Liver (tissue), 9 donors: Measurements from ENCODE around the gene ASCL5. TPM values are rescaled to one million over a fixed set of nuclear protein-coding genes. Genes with fewer than 3 reads are reported as not detected.
"Not testable (repeated sequence)": the region's sequence is repeated elsewhere in the genome, so short reads cannot be mapped to it uniquely, and the experiment has no call there.

Source experiments
- DNase-seq: peaks from one replicate; pipeline ENCODE4 v3.0.0-alpha.2; 2017; ENCODE audit warnings: low spot score
- H3K27ac ChIP-seq, 2 donors: one replicate each; pipeline ENCODE4 v1.7.0; 2013; ENCODE audit warnings: inconsistent platforms in 2 of 2, low read length in 2 of 2, control low read depth in 1 of 2, low read depth in 1 of 2, mild to moderate bottlenecking in 1 of 2
- H3K27me3 ChIP-seq, 4 donors: one replicate each; pipeline versions ENCODE4 v1.6.1 to v1.7.0; 2013; ENCODE audit warnings: low read length in 3 of 4, inconsistent platforms in 1 of 4, mild to moderate bottlenecking in 1 of 4, moderate library complexity in 1 of 4; ENCODE audit not compliant: control insufficient read depth in 4 of 4, insufficient read depth in 4 of 4
- H3K36me3 ChIP-seq, 4 donors: one replicate each; pipeline versions ENCODE4 v1.6.1 to v1.7.0; 2013; ENCODE audit warnings: low read length in 3 of 4, mild to moderate bottlenecking in 3 of 4, low read depth in 1 of 4, moderate library complexity in 1 of 4; ENCODE audit not compliant: control insufficient read depth in 4 of 4, insufficient read depth in 3 of 4
- H3K4me1 ChIP-seq, 4 donors: one replicate each; pipeline versions ENCODE4 v1.6.1 to v1.7.0; 2013; ENCODE audit warnings: low read length in 3 of 4, mild to moderate bottlenecking in 3 of 4, moderate library complexity in 1 of 4; ENCODE audit not compliant: control insufficient read depth in 4 of 4, insufficient read depth in 4 of 4
- H3K4me3 ChIP-seq, 3 donors: one replicate each; pipeline versions ENCODE4 v1.6.1 to v1.7.0; 2013; ENCODE audit warnings: low read length in 3 of 3, control low read depth in 1 of 3, low read depth in 1 of 3, mild to moderate bottlenecking in 1 of 3
- H3K9ac ChIP-seq, 2 donors: one replicate each; pipeline ENCODE4 v1.7.0; 2013; ENCODE audit warnings: low read length in 2 of 2, mild to moderate bottlenecking in 2 of 2, moderate library complexity in 2 of 2, control low read depth in 1 of 2, low read depth in 1 of 2
- H3K9me3 ChIP-seq, 4 donors: one replicate each; pipeline versions ENCODE4 v1.6.1 to v1.7.0; 2013; ENCODE audit warnings: low read length in 3 of 4; ENCODE audit not compliant: control insufficient read depth in 4 of 4
- ATF3 ChIP-seq: IDR thresholded peaks from 2 replicates; pipeline ENCODE4 v1.6.1; 2016; ENCODE audit warnings: antibody characterized with exemption
- CTCF ChIP-seq: fragments of 150-350 bp; IDR thresholded peaks from 2 replicates; pipeline ENCODE4 v1.5.1; 2017; ENCODE audit warnings: improper control_type of control experiment, low read depth, low read length; ENCODE audit not compliant: missing input control
- EGR1 ChIP-seq, 2 donors: IDR thresholded peaks; 2 replicates each; pipeline ENCODE4 v1.6.1; 2016 to 2018; ENCODE audit warnings: antibody characterized with exemption in 2 of 2, low read depth in 2 of 2
- FOXA1 ChIP-seq: IDR thresholded peaks from 2 replicates; pipeline ENCODE4 v1.6.1; 2016; ENCODE audit warnings: antibody characterized with exemption
- FOXA2 ChIP-seq: IDR thresholded peaks from 2 replicates; pipeline ENCODE4 v1.6.1; 2016; ENCODE audit warnings: antibody characterized with exemption
- GABPA ChIP-seq, 2 donors: IDR thresholded peaks in 1 of 2; conservative IDR thresholded peaks in 1 of 2; 2 replicates each; pipeline ENCODE4 v1.6.1; 2016; ENCODE audit warnings: antibody characterized with exemption in 2 of 2, mild to moderate bottlenecking in 1 of 2, moderate library complexity in 1 of 2
- HNF4A ChIP-seq, 2 donors: conservative IDR thresholded peaks; 2 replicates each; pipeline ENCODE4 v1.6.1; 2016; ENCODE audit warnings: antibody characterized with exemption in 2 of 2, mild to moderate bottlenecking in 2 of 2
- HNF4G ChIP-seq: IDR thresholded peaks from 2 replicates; pipeline ENCODE4 v1.6.1; 2016; ENCODE audit warnings: antibody characterized with exemption
- JUND ChIP-seq, 2 donors: IDR thresholded peaks; 2 replicates each; pipeline ENCODE4 v1.6.1; 2016; ENCODE audit warnings: antibody characterized with exemption in 2 of 2
- MAX ChIP-seq: IDR thresholded peaks from 2 replicates; pipeline ENCODE4 v1.6.1; 2016; ENCODE audit warnings: antibody characterized with exemption
- NR2F2 ChIP-seq: IDR thresholded peaks from 2 replicates; pipeline ENCODE4 v1.6.1; 2016; ENCODE audit warnings: antibody characterized with exemption
- RAD21 ChIP-seq, 2 donors: IDR thresholded peaks; 2 replicates each; pipeline ENCODE4 v1.6.1; 2016; ENCODE audit warnings: antibody characterized with exemption in 2 of 2, mild to moderate bottlenecking in 2 of 2
- REST ChIP-seq: IDR thresholded peaks from 2 replicates; pipeline ENCODE4 v1.6.1; 2016; ENCODE audit warnings: antibody characterized with exemption, mild to moderate bottlenecking
- RXRA ChIP-seq, 2 donors: IDR thresholded peaks; 2 replicates each; pipeline ENCODE4 v1.6.1; 2017 to 2018; ENCODE audit warnings: antibody characterized with exemption in 2 of 2, mild to moderate bottlenecking in 1 of 2
- SP1 ChIP-seq: IDR thresholded peaks from 2 replicates; pipeline ENCODE4 v1.6.1; 2018; ENCODE audit warnings: antibody characterized with exemption, mild to moderate bottlenecking
- TAF1 ChIP-seq: conservative IDR thresholded peaks from 2 replicates; pipeline ENCODE4 v1.6.1; 2016; ENCODE audit warnings: antibody characterized with exemption, mild to moderate bottlenecking
- YY1 ChIP-seq: IDR thresholded peaks from 2 replicates; pipeline ENCODE4 v1.6.1; 2016; ENCODE audit warnings: antibody characterized with exemption, mild to moderate bottlenecking
- ZBTB33 ChIP-seq: IDR thresholded peaks from 2 replicates; pipeline ENCODE4 v1.6.1; 2016; ENCODE audit warnings: antibody characterized with exemption
- WGBS: extraction: QIAGEN DNeasy Blood & Tissue Kit; methylation state at CpG from one replicate; pipeline ENCODE4 v1.1.7; 2013; 5-methylcytosine and 5-hydroxymethylcytosine counted together
- polyA plus RNA-seq, 2 donors: library from polyadenylated mRNA; stranded (reverse) in 1 of 2; unstranded in 1 of 2; fragments of 200-250 nt in 1 of 2; fragments of >200 nt in 1 of 2; fragmentation: Nextera tagmentation in 1 of 2; extraction: Ambion mirVana in 1 of 2; gene quantifications; one replicate each; pipeline versions ENCODE4 v1.2.1 to v1.2.3, GENCODE V29; 2013 to 2015
- total RNA-seq, 2 donors: library from RNA; depleted of rRNA; stranded (reverse); fragments of >200 nt; gene quantifications; one replicate each; pipeline ENCODE4 v1.2.3, GENCODE V29; 2014
- donor health status: healthy.
- donor health status: healthy.
- donor health status: healthy.
- donor health status: healthy.
- donor health status: healthy.

Gene ASCL5
- total and polyA plus RNA-seq, 4 donors: not detected

- WGBS: 51% methylated on average over 7 of the region's 7 CpGs
- Histone ChIP-seq H3K27ac (no peak overlapping the region), H3K36me3 (no peaks in the 10 kb centered on the region), H3K27me3 (no peaks in the 10 kb centered on the region), H3K9ac (no peak overlapping the region), H3K4me3 (no peak overlapping the region), H3K9me3 (no peaks in the 10 kb centered on the region), H3K4me1 (peaks cover 0 to under 1% (median 0%) of the 10 kb centered on the region in 4 donors)
- DNase-seq: no peak
- no peak for TF ChIP-seq EGR1 (IDR thresholded peaks at IDR 0.05; ENCODE audit: low read depth in 2 of 2)
- TF ChIP-seq RXRA (IDR thresholded peaks at IDR 0.05): no peak
- no peak for TF ChIP-seq REST
- no peak for TF ChIP-seq HNF4A (conservative IDR thresholded peaks at IDR 0.05)
- no peak for TF ChIP-seq SP1
- TF ChIP-seq JUND (IDR thresholded peaks at IDR 0.05): no peak
- TF ChIP-seq ATF3: no peak
- no peak for TF ChIP-seq NR2F2
- TF ChIP-seq ZBTB33: no peak
- no peak for TF ChIP-seq CTCF
- no peak for TF ChIP-seq RAD21 (IDR thresholded peaks at IDR 0.05)
- no peak for TF ChIP-seq YY1
- TF ChIP-seq MAX: no peak
- TF ChIP-seq FOXA1: no peak
- no peak for TF ChIP-seq FOXA2
- TF ChIP-seq GABPA (IDR thresholded peaks at IDR 0.05 in 1 of 2, conservative IDR thresholded peaks at IDR 0.05 in 1 of 2): no peak
- no peak for TF ChIP-seq HNF4G
- TF ChIP-seq TAF1: no peak
Observed at GRCh38 chr1:201164645-201165044, 37.7 kb upstream of the ASCL5 start.

GRCh38 chr1:201163707-201164106, 36.7 kb upstream of the ASCL5 start:
- no peak for TF ChIP-seq HNF4A (conservative IDR thresholded peaks at IDR 0.05)
- TF ChIP-seq GABPA (IDR thresholded peaks at IDR 0.05 in 1 of 2, conservative IDR thresholded peaks at IDR 0.05 in 1 of 2): no peak
- 43% methylated on average over 4 of the region's 4 CpGs for WGBS
- no peaks in the 10 kb centered on the region for H3K9me3 ChIP-seq

GRCh38 chr1:201163036-201163435, 36.1 kb upstream of the ASCL5 start:
- not testable (repeated sequence) for H3K27me3 ChIP-seq, DNase-seq
- WGBS: 94% methylated on average over 8 of the region's 8 CpGs

More at GRCh38 chr1:201163707-201164106, 36.7 kb upstream of the ASCL5 start:
- DNase-seq: no peak
- Histone ChIP-seq H3K27me3 (no peaks in the 10 kb centered on the region), H3K4me1 (no peaks in the 10 kb centered on the region), H3K4me3 (no peak overlapping the region), H3K9ac (no peak overlapping the region), H3K27ac (no peak overlapping the region), H3K36me3 (no peaks in the 10 kb centered on the region)

More at GRCh38 chr1:201163036-201163435, 36.1 kb upstream of the ASCL5 start:
- H3K9ac ChIP-seq, H3K9me3 ChIP-seq, H3K4me1 ChIP-seq, H3K27ac ChIP-seq, H3K36me3 ChIP-seq, H3K4me3 ChIP-seq: not testable (repeated sequence)
